K562 (cell line): ENCODE measurements around the gene EZH1.

Source experiments
- CBFA2T2 ChIP-seq: fragments of 450-650 bp; conservative IDR thresholded peaks from 2 replicates; pipeline ENCODE4 v1.6.1; 2017; ENCODE audit warnings: mild to moderate bottlenecking
- MAZ ChIP-seq, 2 experiments: fragments of 450-650 bp in 1 of 2; sonication (generic) in 1 of 2; formaldehyde crosslinking; IDR thresholded peaks in 1 of 2; conservative IDR thresholded peaks in 1 of 2; 2 replicates each; pipeline versions ENCODE4 v1.4.0 to v1.5.0; 2020; ENCODE audit warnings: mild to moderate bottlenecking in 1 of 2, missing genetic modification reagents in 1 of 2
- NFE2L1 ChIP-seq: fragments of 450-650 bp; IDR thresholded peaks from 2 replicates; pipeline ENCODE4 v1.6.1; 2016; ENCODE audit warnings: missing genetic modification characterization, low read depth, mild to moderate bottlenecking, missing compliant biosample characterization, moderate library complexity, borderline replicate concordance
- RB1 ChIP-seq: fragments of 450-650 bp; IDR thresholded peaks from 2 replicates; pipeline ENCODE4 v1.6.1; 2017; ENCODE audit warnings: low read depth, mild to moderate bottlenecking
- SNRNP70 ChIP-seq: fragments of 200-400 bp; formaldehyde crosslinking; optimal IDR thresholded peaks from 2 replicates; pipeline ENCODE3; 2017; ENCODE audit warnings: low read depth, low read length
- SRSF1 ChIP-seq: fragments of 200-400 bp; formaldehyde crosslinking; IDR thresholded peaks from 2 replicates; pipeline ENCODE4 v1.6.1; 2017; ENCODE audit warnings: mild to moderate bottlenecking, low read depth, low read length, moderate library complexity
- TF ChIP-seq, protein P1 (sequence below), 3 experiments: IDR thresholded peaks in 2 of 3; conservative IDR thresholded peaks in 1 of 3; 2 replicates each; pipeline ENCODE4 v1.5.1; 2011 to 2012; ENCODE audit warnings: low read length in 3 of 3, mild to moderate bottlenecking in 3 of 3, control low read depth in 2 of 3, improper control_type of control experiment in 1 of 3, inconsistent platforms in 1 of 3, low read depth in 1 of 3, mixed read lengths in 1 of 3, moderate library complexity in 1 of 3; ENCODE audit not compliant: insufficient read depth in 2 of 3
- TF ChIP-seq, protein P2 (sequence below), 2 experiments: fragments of 450-650 bp; formaldehyde crosslinking in 1 of 2; IDR thresholded peaks; 2 replicates each; pipeline versions ENCODE4 v1.4.0 to v1.6.1; 2014 to 2020; ENCODE audit warnings: mild to moderate bottlenecking in 2 of 2, borderline replicate concordance in 1 of 2, low read depth in 1 of 2

DNA sequence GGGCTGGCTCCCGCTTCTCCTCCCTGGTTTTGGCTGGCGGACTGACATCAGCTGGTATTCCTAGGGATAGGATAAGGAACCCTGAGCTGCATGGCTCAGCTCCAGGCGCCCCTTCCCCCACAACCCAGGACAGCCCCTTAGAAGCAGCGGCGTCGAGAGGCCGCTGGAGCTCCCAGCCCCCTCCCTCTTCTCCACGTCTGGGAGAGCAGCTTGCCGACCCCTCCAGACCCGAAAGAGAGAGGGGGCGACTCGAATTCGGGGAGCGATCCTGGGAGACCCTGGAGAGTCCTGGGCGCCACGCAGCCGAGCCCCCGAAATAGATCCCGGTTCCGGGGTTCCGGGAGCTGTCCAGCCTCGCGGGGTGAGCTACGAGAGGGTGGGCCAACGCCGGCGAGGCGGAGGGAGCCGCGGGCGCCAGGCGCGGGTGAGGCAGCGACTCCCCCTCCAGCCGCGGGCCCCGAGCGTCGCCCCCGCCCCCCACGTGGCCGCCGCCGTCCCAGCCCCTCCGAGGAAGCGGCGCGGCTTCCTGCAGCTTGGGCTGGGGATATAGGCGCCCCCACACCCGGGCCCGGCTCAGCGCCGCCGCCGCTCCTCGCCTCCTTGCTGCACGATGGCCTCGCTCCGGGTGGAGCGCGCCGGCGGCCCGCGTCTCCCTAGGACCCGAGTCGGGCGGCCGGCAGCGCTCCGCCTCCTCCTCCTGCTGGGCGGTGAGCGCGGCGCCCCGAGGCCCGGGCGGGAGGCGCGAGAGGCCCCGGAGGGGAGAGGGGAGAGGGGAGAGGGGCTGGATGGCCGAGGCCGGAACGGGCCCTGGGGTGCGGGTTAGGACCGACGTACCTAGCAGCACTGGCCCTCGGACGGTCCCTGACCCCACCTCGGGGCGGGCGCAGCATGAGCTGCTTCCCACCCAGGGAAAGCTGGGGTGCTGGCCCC, 16.1 kb upstream of the EZH1 start, which contains the start of gene RAMP2:
- TF ChIP-seq NFE2L1: no peak
- TF ChIP-seq, protein P1, sequence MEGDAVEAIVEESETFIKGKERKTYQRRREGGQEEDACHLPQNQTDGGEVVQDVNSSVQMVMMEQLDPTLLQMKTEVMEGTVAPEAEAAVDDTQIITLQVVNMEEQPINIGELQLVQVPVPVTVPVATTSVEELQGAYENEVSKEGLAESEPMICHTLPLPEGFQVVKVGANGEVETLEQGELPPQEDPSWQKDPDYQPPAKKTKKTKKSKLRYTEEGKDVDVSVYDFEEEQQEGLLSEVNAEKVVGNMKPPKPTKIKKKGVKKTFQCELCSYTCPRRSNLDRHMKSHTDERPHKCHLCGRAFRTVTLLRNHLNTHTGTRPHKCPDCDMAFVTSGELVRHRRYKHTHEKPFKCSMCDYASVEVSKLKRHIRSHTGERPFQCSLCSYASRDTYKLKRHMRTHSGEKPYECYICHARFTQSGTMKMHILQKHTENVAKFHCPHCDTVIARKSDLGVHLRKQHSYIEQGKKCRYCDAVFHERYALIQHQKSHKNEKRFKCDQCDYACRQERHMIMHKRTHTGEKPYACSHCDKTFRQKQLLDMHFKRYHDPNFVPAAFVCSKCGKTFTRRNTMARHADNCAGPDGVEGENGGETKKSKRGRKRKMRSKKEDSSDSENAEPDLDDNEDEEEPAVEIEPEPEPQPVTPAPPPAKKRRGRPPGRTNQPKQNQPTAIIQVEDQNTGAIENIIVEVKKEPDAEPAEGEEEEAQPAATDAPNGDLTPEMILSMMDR (IDR thresholded peaks at IDR 0.05 in 2 of 3, conservative IDR thresholded peaks at IDR 0.05 in 1 of 3; ENCODE audit: insufficient read depth in 2 of 3, low read depth in 1 of 3, low read length in 3 of 3): no peak
- TF ChIP-seq SNRNP70: no peak
- no peak for TF ChIP-seq MAZ (CRISPR knock-in tag; conservative IDR thresholded peaks at IDR 0.05 in 1 of 2, IDR thresholded peaks at IDR 0.05 in 1 of 2)
- TF ChIP-seq, protein P2, sequence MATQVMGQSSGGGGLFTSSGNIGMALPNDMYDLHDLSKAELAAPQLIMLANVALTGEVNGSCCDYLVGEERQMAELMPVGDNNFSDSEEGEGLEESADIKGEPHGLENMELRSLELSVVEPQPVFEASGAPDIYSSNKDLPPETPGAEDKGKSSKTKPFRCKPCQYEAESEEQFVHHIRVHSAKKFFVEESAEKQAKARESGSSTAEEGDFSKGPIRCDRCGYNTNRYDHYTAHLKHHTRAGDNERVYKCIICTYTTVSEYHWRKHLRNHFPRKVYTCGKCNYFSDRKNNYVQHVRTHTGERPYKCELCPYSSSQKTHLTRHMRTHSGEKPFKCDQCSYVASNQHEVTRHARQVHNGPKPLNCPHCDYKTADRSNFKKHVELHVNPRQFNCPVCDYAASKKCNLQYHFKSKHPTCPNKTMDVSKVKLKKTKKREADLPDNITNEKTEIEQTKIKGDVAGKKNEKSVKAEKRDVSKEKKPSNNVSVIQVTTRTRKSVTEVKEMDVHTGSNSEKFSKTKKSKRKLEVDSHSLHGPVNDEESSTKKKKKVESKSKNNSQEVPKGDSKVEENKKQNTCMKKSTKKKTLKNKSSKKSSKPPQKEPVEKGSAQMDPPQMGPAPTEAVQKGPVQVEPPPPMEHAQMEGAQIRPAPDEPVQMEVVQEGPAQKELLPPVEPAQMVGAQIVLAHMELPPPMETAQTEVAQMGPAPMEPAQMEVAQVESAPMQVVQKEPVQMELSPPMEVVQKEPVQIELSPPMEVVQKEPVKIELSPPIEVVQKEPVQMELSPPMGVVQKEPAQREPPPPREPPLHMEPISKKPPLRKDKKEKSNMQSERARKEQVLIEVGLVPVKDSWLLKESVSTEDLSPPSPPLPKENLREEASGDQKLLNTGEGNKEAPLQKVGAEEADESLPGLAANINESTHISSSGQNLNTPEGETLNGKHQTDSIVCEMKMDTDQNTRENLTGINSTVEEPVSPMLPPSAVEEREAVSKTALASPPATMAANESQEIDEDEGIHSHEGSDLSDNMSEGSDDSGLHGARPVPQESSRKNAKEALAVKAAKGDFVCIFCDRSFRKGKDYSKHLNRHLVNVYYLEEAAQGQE (IDR thresholded peaks at IDR 0.05; ENCODE audit: borderline replicate concordance): no peak
- TF ChIP-seq, protein P2 (CRISPR knock-in tag; IDR thresholded peaks at IDR 0.05; ENCODE audit: low read depth): no peak
- no peak for TF ChIP-seq RB1
- no peak for TF ChIP-seq SRSF1
- TF ChIP-seq CBFA2T2: no peak
